ENCODE measurements around the gene CPSF4L.

Gene CPSF4L

DNA sequence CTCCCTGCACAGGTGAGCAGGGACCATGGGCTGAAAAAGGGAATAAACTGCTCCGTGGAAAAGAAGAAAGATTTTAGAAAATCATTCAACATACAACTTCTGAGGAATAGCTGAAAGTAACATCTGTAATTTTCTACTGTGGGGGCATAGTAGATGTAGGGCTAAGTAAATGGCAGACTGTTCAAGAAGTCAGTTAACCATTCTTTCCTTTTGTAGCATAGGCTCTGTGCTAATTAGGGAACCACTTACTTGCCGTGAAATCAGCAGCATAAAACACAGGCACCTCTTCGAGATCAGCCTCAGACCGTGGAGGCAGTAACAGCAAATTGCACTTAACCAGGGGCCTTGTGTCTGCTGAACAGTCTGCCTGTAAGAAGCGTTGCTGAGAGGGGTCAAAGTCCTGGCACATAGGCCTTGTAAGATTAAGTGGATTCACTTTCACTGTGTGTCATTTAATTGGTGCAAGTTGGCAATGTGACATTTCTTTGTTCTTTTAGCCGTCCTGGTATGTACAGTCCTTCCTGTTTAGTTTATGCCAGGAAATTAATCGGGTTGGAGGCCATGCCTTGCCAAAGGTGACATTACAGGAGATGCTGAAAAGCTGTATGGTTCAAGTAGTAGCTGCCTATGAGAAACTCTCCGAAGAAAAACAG, 58.4 kb downstream of the CPSF4L start:
- no peak for DNase-seq (ENCODE audit: low spot score)

DNA sequence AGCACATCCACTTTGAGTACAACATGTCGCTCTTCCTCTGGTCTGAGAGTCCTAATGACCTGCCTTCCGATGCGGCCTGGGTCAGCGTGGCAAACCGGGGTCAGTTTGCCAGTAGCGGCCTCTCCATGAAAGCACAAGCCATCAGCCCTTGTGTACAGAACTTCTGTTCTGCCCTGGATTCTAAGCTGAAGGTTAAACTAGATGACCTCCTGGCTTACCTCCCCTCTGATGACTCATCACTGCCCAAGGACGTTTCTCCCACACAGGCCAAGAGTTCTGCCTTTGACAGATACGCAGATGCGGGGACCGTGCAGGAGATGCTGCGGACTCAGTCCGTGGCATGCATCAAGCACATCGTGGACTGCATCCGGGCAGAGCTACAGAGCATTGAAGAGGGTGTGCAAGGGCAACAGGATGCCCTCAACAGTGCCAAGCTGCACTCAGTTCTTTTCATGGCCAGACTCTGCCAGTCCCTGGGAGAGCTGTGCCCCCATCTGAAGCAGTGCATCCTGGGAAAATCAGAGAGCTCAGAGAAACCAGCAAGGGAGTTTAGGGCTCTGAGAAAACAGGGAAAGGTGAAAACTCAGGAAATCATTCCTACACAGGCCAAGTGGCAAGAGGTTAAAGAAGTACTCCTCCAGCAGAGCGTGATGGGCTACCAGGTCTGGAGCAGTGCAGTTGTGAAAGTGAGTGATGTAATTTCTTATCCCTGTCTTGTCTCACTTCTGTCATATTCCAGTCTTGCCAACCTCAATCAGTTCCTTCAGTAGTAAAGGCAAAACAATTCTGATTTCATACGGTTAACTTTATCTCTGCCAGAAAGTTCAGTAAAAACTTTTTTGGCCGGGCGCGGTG, 60.2 kb downstream of the CPSF4L start:
- DNase-seq (ENCODE audit: low spot score): no peak

DNA sequence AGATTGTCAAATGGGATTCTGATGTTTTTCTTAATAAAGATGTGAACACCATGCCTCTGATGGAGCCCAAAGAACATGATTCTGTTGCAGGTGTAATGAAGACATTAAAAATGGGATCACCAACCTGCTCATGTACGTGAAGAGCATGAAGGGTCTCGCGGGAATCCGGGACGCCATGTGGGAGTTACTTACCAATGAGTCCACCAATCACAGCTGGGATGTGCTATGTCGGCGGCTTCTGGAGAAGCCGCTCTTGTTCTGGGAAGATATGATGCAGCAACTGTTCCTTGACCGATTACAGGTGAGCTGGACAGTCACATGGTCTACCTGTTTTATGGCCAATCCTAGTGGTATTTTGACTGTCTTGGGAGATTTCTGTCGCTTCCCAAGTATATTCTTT, 61.2 kb downstream of the CPSF4L start:
- DNase-seq (ENCODE audit: low spot score): no peak

DNA sequence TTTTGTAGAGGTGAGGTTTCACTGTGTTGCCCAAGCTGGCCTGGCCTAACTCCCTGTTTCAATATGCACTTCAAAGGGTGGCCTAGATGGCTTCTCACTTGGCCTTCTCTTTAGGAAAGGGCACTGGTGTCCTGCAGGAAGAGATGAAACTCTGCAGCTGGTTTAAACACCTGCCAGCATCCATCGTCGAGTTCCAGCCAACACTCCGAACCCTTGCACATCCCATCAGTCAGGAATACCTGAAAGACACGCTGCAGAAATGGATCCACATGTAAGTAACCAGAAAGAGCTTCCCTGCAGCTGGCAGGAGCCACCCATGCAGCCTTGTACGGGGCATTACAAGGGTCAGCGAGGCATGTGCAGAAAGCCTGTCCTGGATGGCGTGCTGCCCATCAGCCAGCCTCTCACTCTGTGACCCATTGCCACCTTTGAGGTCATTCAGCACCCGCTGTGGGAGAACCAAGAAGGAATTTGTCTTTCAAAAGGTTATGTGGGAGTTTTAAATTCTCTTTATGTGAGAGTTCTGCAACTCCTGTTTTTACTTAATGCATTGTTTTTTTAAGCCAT, 61.8 kb downstream of the CPSF4L start:
- no peak for DNase-seq (ENCODE audit: low spot score)

DNA sequence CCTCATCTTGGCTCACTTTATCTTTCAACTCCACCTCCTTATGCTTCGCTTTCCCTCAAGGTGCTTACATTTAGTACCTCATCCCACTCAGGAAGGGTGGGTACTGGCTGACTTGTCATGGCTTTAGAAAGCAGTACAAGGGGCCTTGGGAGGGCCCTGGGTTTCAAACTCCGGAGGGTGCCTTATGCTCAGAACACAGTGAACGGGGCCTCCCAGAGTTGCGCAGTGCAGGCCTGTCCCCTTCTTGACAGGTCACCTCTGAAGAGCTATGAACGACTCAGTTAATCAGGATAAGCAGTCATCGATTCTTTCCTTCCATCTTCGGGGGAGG, 62.8 kb downstream of the CPSF4L start:
- no peak for DNase-seq (ENCODE audit: low spot score)

Data from hepatic stellate cell (primary cell).